HL-60 (cell line): ENCODE measurements around the gene KYAT1.

Experiments used
- DNase-seq, 2 experiments: peaks; one replicate each; pipeline ENCODE4 v3.0.0-alpha.2; 2010 to 2020; ENCODE audit warnings: low read depth in 1 of 2, low spot score in 1 of 2
- H3K27ac ChIP-seq: fragments of 250-450 bp; sonication (Bioruptor Pico); replicated peaks from 2 replicates; pipeline ENCODE4 v1.5.1; 2020; ENCODE audit warnings: mild to moderate bottlenecking, moderate library complexity
- H3K27me3 ChIP-seq: fragments of 250-450 bp; sonication (Bioruptor Pico); 2 replicates; pipeline ENCODE4 v1.5.1; 2021; ENCODE audit warnings: mild to moderate bottlenecking, moderate library complexity; ENCODE audit not compliant: insufficient read depth, poor library complexity, severe bottlenecking
- H3K4me3 ChIP-seq: replicated peaks from 2 replicates; pipeline ENCODE4 v1.5.1; 2011; ENCODE audit warnings: mild to moderate bottlenecking, control low read depth, low read length; ENCODE audit not compliant: insufficient read depth
- CTCF ChIP-seq: IDR thresholded peaks from one replicate; pipeline ENCODE4 v1.5.1; 2011; ENCODE audit warnings: low read length, control low read depth, inconsistent platforms; ENCODE audit not compliant: insufficient read depth
- GABPA ChIP-seq: IDR thresholded peaks from 2 replicates; pipeline ENCODE4 v1.6.1; 2012; ENCODE audit warnings: low read depth
- POLR2AphosphoS5 ChIP-seq: IDR thresholded peaks from 2 replicates; pipeline ENCODE4 v1.6.1; 2012; ENCODE audit warnings: low read depth
- REST ChIP-seq: IDR thresholded peaks from 2 replicates; pipeline ENCODE4 v1.6.1; 2012; ENCODE audit warnings: low read depth; ENCODE audit not compliant: insufficient replicate concordance
- SPI1 ChIP-seq: IDR thresholded peaks from 2 replicates; pipeline ENCODE4 v1.6.1; 2012; ENCODE audit warnings: low read depth, mild to moderate bottlenecking, borderline replicate concordance

The KYAT1 gene

GRCh38 chr9:128822407-128823042, 59.2 kb downstream of the KYAT1 start:
- H3K27me3 ChIP-seq: no peaks in the 10 kb centered on the region
- H3K4me3 ChIP-seq: no peak overlapping the region
- H3K27ac ChIP-seq: no peak overlapping the region
- TF ChIP-seq GABPA (no peak), CTCF (no peak), SPI1 (no peak), REST (no peak), POLR2AphosphoS5 (no peak)
- DNase-seq: no peak

- no peaks in the 10 kb centered on the region for H3K27me3 ChIP-seq
- H3K4me3 ChIP-seq: no peak overlapping the region
- DNase-seq: no peak
- peak; percentile 26; the same call in 1 of the 2 replicates for TF ChIP-seq POLR2AphosphoS5
- TF ChIP-seq REST: no peak
- no peak for TF ChIP-seq SPI1
- H3K27ac ChIP-seq: no peak overlapping the region
These were observed 60.0 kb downstream of the KYAT1 start for GRCh38 chr9:128821584-128822406.

- Histone ChIP-seq H3K27me3 (no peaks in the 10 kb centered on the region), H3K4me3 (no peak overlapping the region), H3K27ac (no peak overlapping the region)
- DNase-seq: no peak
- TF ChIP-seq CTCF: no peak
- no peak for TF ChIP-seq GABPA
- TF ChIP-seq POLR2AphosphoS5: peak; percentile 44
- no peak for TF ChIP-seq REST
These were observed 60.8 kb downstream of the KYAT1 start for GRCh38 chr9:128820665-128821583.
